D721Med (cell line): ENCODE data around the gene IER2.
A peak's percentile ranks its signal among the peaks of the same experiment; 100 is the strongest.

ENCODE experiments used
- DNase-seq: peaks from one replicate; pipeline ENCODE4 v3.0.0; 2011; ENCODE audit warnings: low spot score; ENCODE audit not compliant: insufficient read length
- FAIRE-seq: peaks from 2 replicates; lab custom pipeline; 2011; peaks lifted over from hg19 to GRCh38; lab: Jason Lieb, UNC
- CTCF ChIP-seq: IDR thresholded peaks from 2 replicates; pipeline ENCODE4 v1.5.1; 2012; ENCODE audit warnings: mild to moderate bottlenecking, control low read depth; ENCODE audit not compliant: insufficient read depth; ENCODE audit errors: missing control alignments

The IER2 gene

DNA sequence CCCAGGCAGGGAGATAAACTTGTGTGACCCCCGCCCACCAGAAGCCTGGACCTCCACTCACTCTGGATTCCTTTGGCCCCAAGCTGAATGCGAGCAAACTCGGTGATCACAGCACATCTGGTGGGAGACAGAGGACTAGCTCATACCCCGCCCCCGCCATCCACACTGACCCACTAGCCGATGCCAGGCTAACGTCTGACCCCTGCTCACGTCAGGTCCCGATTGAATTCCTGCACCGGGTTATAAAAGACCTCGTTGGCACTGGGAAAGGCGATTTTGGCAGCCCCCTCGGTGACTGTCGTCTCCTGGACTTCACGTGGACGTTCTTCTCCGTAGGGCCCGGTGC, 34.3 kb upstream of the IER2 start:
- DNase-seq, result no peak
- no peak for TF ChIP-seq CTCF
- no peak for FAIRE-seq

DNA sequence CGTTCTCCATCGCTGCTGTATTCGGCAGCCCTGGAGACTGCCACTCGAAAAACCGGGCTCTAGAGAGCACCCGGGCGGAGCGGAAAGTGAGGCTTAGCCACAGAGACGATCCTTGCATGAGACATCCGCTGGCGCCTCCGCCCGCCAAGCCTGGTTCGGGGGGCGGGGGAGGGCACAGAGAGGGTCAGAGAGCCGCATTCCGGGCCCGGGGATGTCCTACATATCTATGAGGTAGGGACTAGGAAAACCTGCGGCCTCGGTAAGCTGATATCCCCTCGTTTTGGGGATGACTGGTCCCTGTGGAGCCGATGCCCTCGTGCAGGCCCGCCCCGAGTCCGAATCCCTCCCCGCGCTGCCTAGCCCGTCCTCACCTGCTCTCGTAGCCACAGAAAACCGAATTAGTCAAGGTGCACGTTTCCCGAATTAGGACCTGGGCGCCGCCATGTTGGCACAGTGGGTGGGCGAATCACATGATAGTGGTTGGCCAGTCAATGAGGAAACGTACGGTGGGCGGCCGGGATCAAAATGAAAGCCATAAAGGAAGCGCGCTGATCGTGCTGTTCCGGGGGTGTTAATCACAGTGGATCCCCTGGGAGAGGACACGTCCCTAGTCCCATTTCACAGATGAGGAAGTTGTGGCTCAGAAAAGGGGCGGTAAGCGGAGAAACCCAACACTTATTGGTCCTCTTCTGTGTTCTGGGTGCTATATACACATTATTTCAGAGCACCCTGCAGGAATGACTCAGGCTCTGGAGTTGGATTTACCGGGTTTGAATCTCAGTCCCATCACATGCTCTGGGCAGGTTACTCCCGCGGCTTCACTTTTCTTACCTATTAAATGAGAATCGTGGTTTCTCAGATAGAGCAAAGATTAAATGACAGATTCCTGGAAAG, 33.7 kb upstream of the IER2 start, which contains the start of gene TRMT1:
TSS of gene TRMT1 (minus strand) at position 459 of the 894 bp plus-strand sequence. CDS start at position 118, 341 bp downstream.
- FAIRE-seq (no peak), DNase-seq (peak; percentile 98)
- no peak for TF ChIP-seq CTCF

DNA sequence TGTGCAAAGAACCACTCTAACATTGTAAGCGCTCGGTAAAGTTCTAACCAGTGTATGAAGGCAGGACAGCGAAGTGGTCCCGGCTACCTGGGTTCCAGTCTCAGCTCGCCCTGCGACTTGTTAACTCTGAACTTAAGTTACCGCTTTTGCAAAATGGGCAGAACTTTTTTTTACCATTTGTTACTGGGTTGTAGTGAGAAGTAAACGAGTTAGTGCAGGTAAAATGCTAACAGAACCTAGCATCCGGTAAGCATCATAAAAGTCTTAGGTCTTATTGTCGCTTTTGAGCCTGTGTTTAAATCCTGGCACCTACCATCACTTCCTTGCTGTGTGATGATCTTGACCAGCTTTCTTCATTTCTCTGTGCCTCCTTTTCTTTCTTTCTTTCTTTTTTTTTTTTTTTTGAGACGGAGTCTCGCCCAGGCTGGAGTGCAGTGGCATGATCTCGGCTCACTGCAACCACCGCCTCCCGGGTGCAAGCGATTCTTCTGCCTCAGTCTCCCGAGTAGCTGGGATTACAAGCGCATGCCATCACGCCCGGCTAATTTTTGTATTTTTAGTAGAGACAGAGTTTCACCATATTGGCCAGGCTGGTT, 32.9 kb upstream of the IER2 start:
- DNase-seq, result no peak
- FAIRE-seq, result no peak
- TF ChIP-seq CTCF, result no peak

DNA sequence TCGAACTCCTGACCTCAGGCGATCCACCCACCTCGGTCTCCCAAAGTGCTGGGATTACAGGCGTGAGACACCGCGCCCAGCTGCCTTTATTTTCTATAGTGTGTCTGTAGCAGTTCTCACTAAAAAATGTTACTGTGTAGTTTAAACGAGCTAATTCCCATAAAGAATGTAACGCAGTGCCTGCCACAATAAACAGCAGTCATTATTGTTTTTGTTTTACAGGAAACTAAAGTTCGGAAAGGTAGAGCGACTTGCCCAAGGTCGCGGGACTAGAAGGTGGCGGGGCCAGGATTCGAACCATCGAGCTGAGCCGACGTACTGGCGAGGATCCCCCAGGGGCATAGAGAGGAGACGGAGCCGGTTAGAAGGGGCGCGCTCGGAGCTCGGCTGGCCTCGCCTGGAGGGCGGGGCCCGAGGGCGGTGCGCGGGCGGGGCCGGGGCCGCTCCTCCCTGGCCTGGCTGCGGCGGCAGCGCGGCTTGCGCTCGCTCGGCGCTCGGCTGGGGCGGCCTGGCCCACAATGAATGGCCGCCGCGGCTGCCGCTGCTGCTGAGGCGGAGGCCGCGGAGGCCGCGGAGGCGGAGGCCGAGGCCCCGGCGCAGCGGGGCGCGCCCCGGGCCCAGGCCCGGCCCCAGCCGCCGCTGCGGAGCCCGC, 32.3 kb upstream of the IER2 start, which contains the start of gene NACC1:
TSS of gene NACC1 (plus strand) at position 493 of the 652 bp plus-strand sequence. CDS start 16,944 bp downstream, outside the sequence.
- TF ChIP-seq CTCF, result no peak
- DNase-seq (peak; percentile 97), FAIRE-seq (no peak)

GRCh38 chr19:13118424-13119193, 31.6 kb upstream of the IER2 start:
- DNase-seq, result no peak
- FAIRE-seq, result no peak
- TF ChIP-seq CTCF, result no peak

GRCh38 chr19:13119627-13120026, 30.6 kb upstream of the IER2 start:
- FAIRE-seq (no peak), DNase-seq (no peak)
- no peak for TF ChIP-seq CTCF
